H1 (cell line): ENCODE measurements around the gene ANAPC15. TPM values are rescaled to one million over a fixed set of nuclear protein-coding genes. Genes with fewer than 3 reads are reported as not detected.

ENCODE experiments used
- CTCF ChIA-PET: fragments of 300-600 bp; sonication (Branson Sonifier 250); formaldehyde crosslinking; loops from one replicate; lab custom pipeline; 2021; ENCODE audit not compliant: partially characterized antibody; lab: Charles Lee
- POLR2A ChIA-PET: fragments of 300-600 bp; sonication (Branson Sonifier 250); formaldehyde crosslinking; loops from one replicate; lab custom pipeline; 2021; ENCODE audit warnings: inconsistent platforms; ENCODE audit not compliant: partially characterized antibody; lab: Charles Lee
- DNase-seq, 2 experiments: peaks; one replicate each; pipeline versions ENCODE4 v3.0.0 to v3.0.0-alpha.2; 2010 to 2022; ENCODE audit warnings: low spot score in 2 of 2, low read depth in 1 of 2, mixed read lengths in 1 of 2
- FAIRE-seq: peaks from 2 replicates; lab custom pipeline; 2011; peaks lifted over from hg19 to GRCh38; lab: Jason Lieb, UNC
- H2AFZ ChIP-seq: 2 replicates; pipeline ENCODE4 v1.8.1; 2012; ENCODE audit warnings: low read length, inconsistent platforms
- H2AK5ac ChIP-seq: 2 replicates; pipeline ENCODE4 v1.6.1; 2013; ENCODE audit warnings: low read depth, low read length
- H2BK120ac ChIP-seq: replicated peaks from 2 replicates; pipeline ENCODE3; 2013; ENCODE audit warnings: low read depth, low read length, inconsistent platforms
- H2BK12ac ChIP-seq: 2 replicates; pipeline ENCODE4 v1.6.1; 2013; ENCODE audit warnings: low read depth, low read length
- H2BK15ac ChIP-seq: 2 replicates; pipeline ENCODE4 v1.6.1; 2013; ENCODE audit warnings: low read length
- H2BK20ac ChIP-seq: 2 replicates; pipeline ENCODE4 v1.6.1; 2013; ENCODE audit warnings: low read length
- H2BK5ac ChIP-seq: 2 replicates; pipeline ENCODE4 v1.6.1; 2013; ENCODE audit warnings: low read depth, low read length
- H3K14ac ChIP-seq: 2 replicates; pipeline ENCODE4 v1.6.1; 2013; ENCODE audit warnings: inconsistent platforms; ENCODE audit not compliant: insufficient read length
- H3K18ac ChIP-seq: 2 replicates; pipeline ENCODE4 v1.6.1; 2013; ENCODE audit warnings: low read length; ENCODE audit errors: extremely low read depth
- H3K23ac ChIP-seq: 2 replicates; pipeline ENCODE4 v1.6.1; 2013; ENCODE audit warnings: inconsistent platforms; ENCODE audit not compliant: insufficient read length
- H3K23me2 ChIP-seq: 2 replicates; pipeline ENCODE4 v1.6.1; 2013; ENCODE audit warnings: low read depth, low read length
- H3K27ac ChIP-seq: 2 replicates; pipeline ENCODE4 v1.6.1; 2011; ENCODE audit warnings: low read depth, low read length, inconsistent platforms
- H3K27me3 ChIP-seq, 4 experiments: replicated peaks in 1 of 4; 1 replicate in 1 of 4; 2 replicates in 3 of 4; pipeline versions ENCODE4 v1.6.1 to v1.8.1; 2011 to 2013; ENCODE audit warnings: low read length in 3 of 4, mild to moderate bottlenecking in 3 of 4, inconsistent platforms in 2 of 4, mixed read lengths in 2 of 4, moderate library complexity in 1 of 4; ENCODE audit not compliant: control insufficient read depth in 3 of 4, insufficient read depth in 3 of 4; ENCODE audit errors: extremely low read depth in 1 of 4
- H3K36me3 ChIP-seq, 4 experiments: 2 replicates each; pipeline versions ENCODE4 v1.6.1 to v1.8.1; 2011 to 2013; ENCODE audit warnings: mild to moderate bottlenecking in 4 of 4, low read length in 3 of 4, moderate library complexity in 2 of 4, control low read depth in 1 of 4, inconsistent platforms in 1 of 4; ENCODE audit not compliant: insufficient read depth in 4 of 4, control insufficient read depth in 2 of 4
- H3K4ac ChIP-seq: replicated peaks from 2 replicates; pipeline ENCODE3; 2013; ENCODE audit warnings: low read length, low read depth, mixed read lengths, inconsistent platforms; ENCODE audit not compliant: insufficient read length
- H3K4me1 ChIP-seq, 4 experiments: replicated peaks in 1 of 4; 1 replicate in 1 of 4; 2 replicates in 3 of 4; pipeline versions ENCODE4 v1.6.1 to v1.8.1; 2011 to 2013; ENCODE audit warnings: low read length in 3 of 4, inconsistent platforms in 2 of 4, mixed read lengths in 1 of 4; ENCODE audit not compliant: insufficient read depth in 4 of 4, control insufficient read depth in 3 of 4
- H3K4me2 ChIP-seq, 2 experiments: 2 replicates each; pipeline versions ENCODE4 v1.6.1 to v1.8.1; 2011 to 2013; ENCODE audit warnings: low read depth in 2 of 2, low read length in 2 of 2, control low read depth in 1 of 2, inconsistent platforms in 1 of 2, mild to moderate bottlenecking in 1 of 2; ENCODE audit not compliant: insufficient read depth in 1 of 2
- H3K4me3 ChIP-seq, 4 experiments: fragments of 200-600, 300-600 bp in 1 of 4; sonication (generic), shearing (Covaris generic), sonication (Bioruptor Twin) in 1 of 4; 2 replicates each; pipeline versions ENCODE4 v1.5.1 to v1.8.1; 2011 to 2016; ENCODE audit warnings: low read length in 4 of 4, low read depth in 3 of 4, control low read depth in 2 of 4, inconsistent platforms in 2 of 4, mild to moderate bottlenecking in 2 of 4, mixed read lengths in 1 of 4, moderate library complexity in 1 of 4; ENCODE audit not compliant: insufficient read depth in 2 of 4; ENCODE audit errors: extremely low read depth in 1 of 4
- H3K56ac ChIP-seq: replicated peaks from 2 replicates; pipeline ENCODE3; 2013; ENCODE audit warnings: low read depth, mild to moderate bottlenecking, mixed read lengths, low read length, inconsistent platforms; ENCODE audit not compliant: insufficient read length
- H3K79me1 ChIP-seq: 2 replicates; pipeline ENCODE4 v1.6.1; 2013; ENCODE audit warnings: low read depth, low read length, control low read depth
- H3K79me2 ChIP-seq, 2 experiments: 2 replicates each; pipeline versions ENCODE4 v1.6.1 to v1.8.1; 2012 to 2013; ENCODE audit warnings: low read length in 2 of 2, mild to moderate bottlenecking in 2 of 2, inconsistent platforms in 1 of 2; ENCODE audit not compliant: insufficient read depth in 2 of 2, control insufficient read depth in 1 of 2
- H3K9ac ChIP-seq, 4 experiments: replicated peaks in 1 of 4; 1 replicate in 1 of 4; 2 replicates in 3 of 4; pipeline versions ENCODE4 v1.6.1 to v1.8.1; 2011 to 2013; ENCODE audit warnings: low read depth in 3 of 4, low read length in 3 of 4, control low read depth in 2 of 4, mild to moderate bottlenecking in 2 of 4, moderate library complexity in 2 of 4, inconsistent platforms in 1 of 4; ENCODE audit errors: extremely low read depth in 1 of 4
- H3K9me3 ChIP-seq, 2 experiments: 2 replicates each; pipeline versions ENCODE4 v1.6.1 to v1.8.1; 2012 to 2013; ENCODE audit warnings: mild to moderate bottlenecking in 2 of 2, moderate library complexity in 2 of 2, control low read depth in 1 of 2, inconsistent platforms in 1 of 2, low read depth in 1 of 2, low read length in 1 of 2, mixed read lengths in 1 of 2; ENCODE audit not compliant: insufficient read depth in 2 of 2
- H4K20me1 ChIP-seq, 2 experiments: replicated peaks in 1 of 2; 2 replicates each; pipeline versions ENCODE3 to v1.8.1; 2011 to 2013; ENCODE audit warnings: inconsistent platforms in 2 of 2, low read length in 2 of 2, mild to moderate bottlenecking in 1 of 2; ENCODE audit not compliant: insufficient read depth in 2 of 2, control insufficient read depth in 1 of 2
- H4K5ac ChIP-seq: 2 replicates; pipeline ENCODE4 v1.6.1; 2013; ENCODE audit warnings: low read length, low read depth, mixed read lengths, inconsistent platforms; ENCODE audit not compliant: insufficient read length
- H4K8ac ChIP-seq: 2 replicates; pipeline ENCODE4 v1.8.0; 2013; ENCODE audit warnings: mild to moderate bottlenecking, moderate library complexity, low read length, inconsistent platforms; ENCODE audit not compliant: insufficient read depth; ENCODE audit errors: extremely low read depth
- H4K91ac ChIP-seq: replicated peaks from 2 replicates; pipeline ENCODE3; 2013; ENCODE audit warnings: low read length, mixed read lengths, inconsistent platforms; ENCODE audit not compliant: insufficient read length
- BRCA1 ChIP-seq: IDR thresholded peaks from 2 replicates; pipeline ENCODE4 v1.6.1; 2012; ENCODE audit warnings: low read depth, low read length, improper control_type of control experiment
- CHD1 ChIP-seq: IDR thresholded peaks from 2 replicates; pipeline ENCODE4 v1.6.1; 2012; ENCODE audit warnings: low read depth, low read length, improper control_type of control experiment
- CREB1 ChIP-seq: IDR thresholded peaks from 2 replicates; pipeline ENCODE4 v1.6.1; 2012; ENCODE audit warnings: inconsistent platforms
- FOSL1 ChIP-seq: IDR thresholded peaks from 2 replicates; pipeline ENCODE4 v1.6.1; 2011; ENCODE audit warnings: mild to moderate bottlenecking, low read depth, low read length, moderate library complexity; ENCODE audit not compliant: insufficient read depth
- MAFK ChIP-seq: IDR thresholded peaks from 2 replicates; pipeline ENCODE4 v1.6.1; 2012; ENCODE audit warnings: low read depth, mild to moderate bottlenecking, improper control_type of control experiment, low read length
- NANOG ChIP-seq: IDR thresholded peaks from 2 replicates; pipeline ENCODE4 v1.6.1; 2011; ENCODE audit warnings: low read length, low read depth, mild to moderate bottlenecking, inconsistent platforms; ENCODE audit not compliant: insufficient read depth, poor library complexity, severe bottlenecking
- NRF1 ChIP-seq: IDR thresholded peaks from 2 replicates; pipeline ENCODE4 v1.6.1; 2011; ENCODE audit warnings: mild to moderate bottlenecking, low read depth, low read length, improper control_type of control experiment
- RFX5 ChIP-seq: IDR thresholded peaks from 2 replicates; pipeline ENCODE4 v1.6.1; 2011; ENCODE audit warnings: low read depth, low read length, improper control_type of control experiment, borderline replicate concordance
- ZNF274 ChIP-seq: IDR thresholded peaks from 2 replicates; pipeline ENCODE4 v1.7.0; 2012; ENCODE audit warnings: low read length, borderline replicate concordance; ENCODE audit errors: extremely low read depth
- WGBS, 2 experiments: shearing (Covaris generic) in 1 of 2; methylation state at CpG; one replicate each; pipeline versions ENCODE4 v1.1.6 to v1.1.7; 2013 to 2015; ENCODE audit warnings: low lambda C conversion rate in 2 of 2, mixed read lengths in 2 of 2, inconsistent platforms in 1 of 2, low coverage in 1 of 2, missing lambda C conversion rate in 1 of 2; ENCODE audit not compliant: insufficient replicate concordance in 2 of 2, insufficient coverage in 1 of 2, insufficient read length in 1 of 2; ENCODE audit errors: extremely low coverage in 1 of 2, missing lambda C conversion rate in 1 of 2; 5-methylcytosine and 5-hydroxymethylcytosine counted together
- polyA plus RNA-seq, 7 experiments: library from polyadenylated mRNA; depleted of rRNA in 3 of 7; stranded (reverse) in 5 of 7; unstranded in 2 of 7; fragments of >200 nt in 5 of 7; fragments of 200-250 nt in 2 of 7; gene quantifications; 1 replicate in 5 of 7; 2 replicates in 1 of 7; 4 replicates in 1 of 7; pipeline versions ENCODE4 v1.2.1 to v1.2.3, GENCODE V29; 2011 to 2013; ENCODE audit warnings: missing spikeins in 2 of 7, mixed read lengths in 2 of 7
- total RNA-seq: library from RNA; stranded (reverse); fragmentation: NEBNext Ultra II Directional; extraction: Animal tissue kit (Norgen Biotek cat#: 25700); gene quantifications from 2 replicates; pipeline ENCODE4 v1.2.1, GENCODE V29; 2021

Gene ANAPC15
- total and polyA plus RNA-seq, 2 of the 8 experiments (the other 6 are each of a cell fraction or from before 2014, with no cell fraction given) = 66.2 to 74.9 TPM

- no peak overlapping the region for H3K27ac ChIP-seq
- H3K79me1 ChIP-seq = no peaks in the 10 kb centered on the region
- H3K23me2 ChIP-seq = no peaks in the 10 kb centered on the region
- no peaks in the 10 kb centered on the region for H3K27me3 ChIP-seq
- H3K79me2 ChIP-seq = no peaks in the 10 kb centered on the region
- no peak for DNase-seq
- no peak overlapping the region for H2BK15ac ChIP-seq
- H4K8ac ChIP-seq = no peak overlapping the region
- no peaks in the 10 kb centered on the region for H3K4me1 ChIP-seq
- no peak overlapping the region for H3K18ac ChIP-seq
- no peak overlapping the region for H4K91ac ChIP-seq
- ChIA-PET POLR2A (interaction anchor here (0.8 kb wide), 1 partner anchor 28 kb away, joined by 3 read pairs; no protein-coding TSS in a partner anchor), CTCF (interaction anchor here (1.0 to 1.4 kb wide), 3 partner anchors 23 to 115 kb away, joined by 3 to 5 read pairs (median 3); no protein-coding TSS in a partner anchor)
- H3K9me3 ChIP-seq = no peaks in the 10 kb centered on the region
- H3K4me3 ChIP-seq = no peak overlapping the region
- no peak for FAIRE-seq
- H3K4ac ChIP-seq = no peak overlapping the region
- H2BK12ac ChIP-seq = no peak overlapping the region
- H2AK5ac ChIP-seq = no peak overlapping the region
- H2BK20ac ChIP-seq = no peak overlapping the region
- no peak overlapping the region for H2AFZ ChIP-seq
- no peak overlapping the region for H4K5ac ChIP-seq
- no peak overlapping the region for H3K56ac ChIP-seq
- H2BK120ac ChIP-seq = no peak overlapping the region
- H4K20me1 ChIP-seq = no peaks in the 10 kb centered on the region
- no peak overlapping the region for H3K14ac ChIP-seq
- H3K4me2 ChIP-seq = no peak overlapping the region
- no peak overlapping the region for H3K9ac ChIP-seq
- H2BK5ac ChIP-seq = no peak overlapping the region
- H3K36me3 ChIP-seq = no peaks in the 10 kb centered on the region
- H3K23ac ChIP-seq = no peak overlapping the region
- WGBS, 2 experiments = 100% methylated on average over 2 of the region's 2 CpGs; no CpG with 5 or more reads in 1 of the 2 experiments
- TF ChIP-seq BRCA1 (no peak), NRF1 (no peak), NANOG (no peak), RFX5 (no peak), MAFK (no peak), ZNF274 (no peak), FOSL1 (no peak), CREB1 (no peak), CHD1 (no peak)
Observed at GRCh38 chr11:72140661-72141060, 28.2 kb upstream of the ANAPC15 start.
